Sigmoid colon (tissue), 4 donors: ENCODE results near the gene CAMTA1.

ENCODE experiments used
- EP300 ChIP-seq, 4 donors: sonication (generic); formaldehyde crosslinking; IDR thresholded peaks; one replicate each; pipeline ENCODE4 v1.6.1; 2017; ENCODE audit warnings: antibody characterized with exemption in 4 of 4
- POLR2A ChIP-seq, 2 donors: fragments of 450-650 bp; IDR thresholded peaks; one replicate each; pipeline ENCODE4 v1.6.1; 2016; ENCODE audit warnings: antibody characterized with exemption in 2 of 2, mild to moderate bottlenecking in 2 of 2, moderate library complexity in 2 of 2
- POLR2AphosphoS5 ChIP-seq, 4 donors: sonication (generic); formaldehyde crosslinking; IDR thresholded peaks; one replicate each; pipeline ENCODE4 v1.6.1; 2017; ENCODE audit warnings: antibody characterized with exemption in 4 of 4
- TF ChIP-seq, protein P1 (sequence below), 4 experiments: fragments of 450-650 bp in 3 of 4; fragments of 200-600 bp in 1 of 4; IDR thresholded peaks; one replicate each; pipeline ENCODE4 v1.5.1; 2016 to 2019; ENCODE audit warnings: antibody characterized with exemption in 4 of 4, mild to moderate bottlenecking in 3 of 4, moderate library complexity in 2 of 4

GRCh38 chr1:7352364-7352763 is 567.1 kb downstream of the CAMTA1 start:
- TF ChIP-seq, protein P1, sequence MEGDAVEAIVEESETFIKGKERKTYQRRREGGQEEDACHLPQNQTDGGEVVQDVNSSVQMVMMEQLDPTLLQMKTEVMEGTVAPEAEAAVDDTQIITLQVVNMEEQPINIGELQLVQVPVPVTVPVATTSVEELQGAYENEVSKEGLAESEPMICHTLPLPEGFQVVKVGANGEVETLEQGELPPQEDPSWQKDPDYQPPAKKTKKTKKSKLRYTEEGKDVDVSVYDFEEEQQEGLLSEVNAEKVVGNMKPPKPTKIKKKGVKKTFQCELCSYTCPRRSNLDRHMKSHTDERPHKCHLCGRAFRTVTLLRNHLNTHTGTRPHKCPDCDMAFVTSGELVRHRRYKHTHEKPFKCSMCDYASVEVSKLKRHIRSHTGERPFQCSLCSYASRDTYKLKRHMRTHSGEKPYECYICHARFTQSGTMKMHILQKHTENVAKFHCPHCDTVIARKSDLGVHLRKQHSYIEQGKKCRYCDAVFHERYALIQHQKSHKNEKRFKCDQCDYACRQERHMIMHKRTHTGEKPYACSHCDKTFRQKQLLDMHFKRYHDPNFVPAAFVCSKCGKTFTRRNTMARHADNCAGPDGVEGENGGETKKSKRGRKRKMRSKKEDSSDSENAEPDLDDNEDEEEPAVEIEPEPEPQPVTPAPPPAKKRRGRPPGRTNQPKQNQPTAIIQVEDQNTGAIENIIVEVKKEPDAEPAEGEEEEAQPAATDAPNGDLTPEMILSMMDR (IDR thresholded peaks at IDR 0.05): no peak
- TF ChIP-seq POLR2A (IDR thresholded peaks at IDR 0.05) (no peak), EP300 (IDR thresholded peaks at IDR 0.05) (no peak), POLR2AphosphoS5 (IDR thresholded peaks at IDR 0.05) (no peak)
